DMS153 (cell line): Measurements from ENCODE around the gene NXT1.
"Not testable (repeated sequence)": the region's sequence is repeated elsewhere in the genome, so short reads cannot be mapped to it uniquely, and the experiment has no call there.

Experiments used
- DNase-seq: peaks from one replicate; lab custom pipeline; 2025; lab: John Stamatoyannopoulos, UW

Gene NXT1

GRCh38 chr20:23350196-23350903, at the start of gene NXT1:
Gene NXT1 (plus strand): TSS chr20:23350791. CDS start chr20:23354042, 3,251 bp downstream.
- peak; percentile 97 for DNase-seq

GRCh38 chr20:23301436-23302050, 49.0 kb upstream of the NXT1 start:
- DNase-seq: no peak

DNA sequence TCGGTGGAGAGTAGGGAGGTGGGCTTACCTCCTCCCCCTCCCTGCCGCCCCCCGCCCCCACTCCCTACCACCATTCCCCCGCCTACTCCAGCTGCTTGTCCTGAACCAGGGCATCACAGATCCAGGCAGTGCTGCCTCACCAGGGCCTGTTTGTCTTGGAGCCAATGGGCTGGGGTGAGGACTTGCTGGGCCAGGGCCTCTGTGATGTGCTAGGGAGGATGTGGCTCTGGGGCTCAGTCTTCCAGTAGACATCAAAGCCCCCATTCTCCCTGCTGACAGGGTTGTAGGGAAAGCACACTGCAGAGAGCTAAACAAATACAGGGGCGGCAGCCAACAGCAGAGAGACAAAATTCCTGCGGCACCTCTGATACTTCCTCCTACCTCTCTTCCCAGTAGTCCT, 48.2 kb upstream of the NXT1 start:
- DNase-seq: no peak

DNA sequence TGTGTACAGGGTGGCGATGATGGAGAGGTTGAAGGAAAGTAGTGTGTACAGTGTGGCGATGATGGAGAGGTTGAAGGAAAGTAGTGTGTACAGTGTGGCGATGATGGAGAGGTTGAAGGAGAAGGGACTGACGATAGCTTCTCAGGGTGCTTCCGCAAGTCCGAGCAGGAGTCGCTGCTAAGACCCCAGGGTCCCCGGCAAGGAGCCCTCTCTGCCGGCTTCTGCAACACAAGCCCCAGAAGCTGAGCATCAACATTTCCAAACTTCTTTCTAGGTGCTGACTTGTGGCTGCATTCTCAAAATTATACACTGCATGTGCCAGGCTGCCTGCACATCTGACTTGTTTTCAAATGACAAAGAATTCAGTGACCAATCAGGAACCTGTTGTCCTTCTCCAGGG, 47.8 kb upstream of the NXT1 start:
- DNase-seq: no peak

- no peak for DNase-seq
Observed at GRCh38 chr20:23303325-23304102, 47.1 kb upstream of the NXT1 start.

- no peak for DNase-seq
Observed at GRCh38 chr20:23304616-23305015, 46.0 kb upstream of the NXT1 start.

DNA sequence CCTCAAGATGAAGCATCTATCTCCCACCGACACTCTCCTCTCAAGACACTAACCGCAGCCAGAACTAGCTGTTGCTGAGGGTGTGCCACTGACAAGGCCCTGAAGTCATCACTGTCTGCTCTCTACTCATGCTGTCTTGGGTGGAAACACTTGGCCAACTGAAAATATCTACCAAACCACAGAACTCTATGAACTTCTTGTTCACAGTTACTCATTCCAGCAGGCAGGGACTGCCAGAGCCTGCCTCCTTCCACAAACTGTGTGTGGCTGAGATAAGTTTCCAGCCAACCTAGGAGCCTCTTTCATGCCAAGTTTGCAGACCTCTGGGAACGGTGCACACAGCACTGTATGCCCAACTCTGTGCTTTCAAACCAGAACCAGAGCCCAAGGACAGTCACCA, 45.5 kb upstream of the NXT1 start:
- no peak for DNase-seq

DNA sequence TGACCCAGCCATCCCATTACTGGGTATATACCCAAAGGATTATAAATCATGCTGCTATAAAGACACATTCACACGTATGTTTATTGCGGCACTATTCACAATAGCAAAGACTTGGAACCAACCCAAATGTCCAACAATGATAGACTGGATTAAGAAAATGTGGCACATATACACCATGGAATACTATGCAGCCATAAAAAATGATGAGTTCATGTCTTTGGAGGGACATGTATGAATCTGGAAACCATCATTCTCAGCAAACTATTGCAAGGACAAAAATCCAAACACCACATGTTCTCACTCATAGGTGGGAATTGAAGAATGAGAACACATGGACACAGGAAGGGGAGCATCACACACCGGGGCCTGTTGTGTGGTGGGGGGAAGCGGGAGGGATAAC, 43.2 kb upstream of the NXT1 start:
- DNase-seq: not testable (repeated sequence)

DNA sequence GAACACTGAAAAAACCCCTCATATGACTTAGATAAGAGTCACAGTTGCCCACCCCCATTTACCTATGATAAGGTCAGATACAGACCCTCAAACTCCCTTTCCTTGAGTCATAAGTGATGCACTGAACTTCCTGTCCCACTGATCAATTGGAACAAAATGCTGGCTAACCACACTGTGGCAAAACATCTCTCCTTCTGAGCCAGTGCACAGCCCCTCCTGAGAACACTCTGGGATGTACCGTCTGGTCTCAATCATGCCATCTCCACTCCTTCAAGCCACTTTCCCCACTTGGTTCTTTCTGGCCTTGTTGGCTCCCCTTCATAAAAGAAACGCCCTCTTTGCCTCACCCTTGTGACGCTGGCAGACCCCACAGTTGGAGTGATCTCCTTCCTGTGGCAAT, 42.6 kb upstream of the NXT1 start:
- no peak for DNase-seq

DNA sequence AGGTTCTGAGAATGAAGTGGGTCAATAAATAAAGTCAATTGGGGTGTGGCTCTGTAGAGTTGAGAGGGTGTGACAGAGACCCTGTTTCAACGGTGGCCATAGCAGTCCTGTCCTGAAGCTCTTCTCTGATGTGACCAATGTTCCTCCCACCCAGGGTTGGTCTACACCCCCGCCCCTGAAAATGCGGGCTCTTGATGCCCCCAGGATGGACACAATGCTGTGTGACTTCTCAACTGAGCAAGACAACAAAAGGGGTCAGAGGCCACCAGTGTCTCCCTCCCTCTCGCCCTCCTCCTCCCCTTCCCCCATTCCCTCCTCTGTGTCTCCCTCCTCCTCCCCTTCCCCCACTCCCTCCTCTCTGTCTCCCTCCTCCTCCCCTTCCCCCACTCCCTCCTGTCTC, 41.7 kb upstream of the NXT1 start:
- DNase-seq: no peak

DNA sequence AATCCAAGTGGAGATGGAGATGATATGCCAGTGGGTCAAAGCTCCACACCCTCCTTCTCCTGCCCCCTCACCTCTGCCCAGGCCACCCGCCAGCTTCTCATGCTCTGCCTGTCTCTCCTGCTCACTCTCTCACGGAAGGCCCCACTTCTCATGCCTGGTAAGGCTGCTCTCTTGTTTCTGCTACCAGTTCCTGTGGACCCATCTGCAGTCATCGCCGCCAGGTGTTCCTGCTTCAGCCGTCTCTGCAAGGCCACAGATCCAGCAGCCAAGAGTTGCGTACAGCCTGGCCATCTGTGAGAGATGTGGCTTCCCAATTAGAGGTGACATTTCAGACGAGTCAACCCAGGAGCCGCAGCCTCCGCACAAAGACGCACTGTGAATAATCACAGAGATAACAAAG, 40.8 kb upstream of the NXT1 start:
- DNase-seq: no peak

GRCh38 chr20:23311947-23312506, 38.6 kb upstream of the NXT1 start:
- DNase-seq: no peak

DNA sequence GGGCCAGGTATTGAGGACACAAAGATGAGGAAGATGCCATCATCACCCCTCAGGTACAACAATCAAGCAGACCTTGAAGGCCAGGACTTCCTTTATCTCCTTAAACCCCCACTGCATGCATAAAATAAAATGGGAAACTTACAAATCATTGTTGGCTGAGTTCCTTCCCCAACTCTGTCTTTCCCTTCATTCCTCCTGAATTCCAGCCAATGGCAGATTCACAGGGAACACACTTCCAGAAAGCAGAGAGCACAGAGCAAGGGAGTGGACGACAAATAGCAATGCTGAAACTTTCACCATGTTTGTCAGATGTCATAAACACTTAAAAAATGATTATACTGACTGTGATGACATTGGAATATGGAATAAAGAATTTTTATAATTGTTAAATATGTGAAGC, 37.3 kb upstream of the NXT1 start:
- no peak for DNase-seq

DNA sequence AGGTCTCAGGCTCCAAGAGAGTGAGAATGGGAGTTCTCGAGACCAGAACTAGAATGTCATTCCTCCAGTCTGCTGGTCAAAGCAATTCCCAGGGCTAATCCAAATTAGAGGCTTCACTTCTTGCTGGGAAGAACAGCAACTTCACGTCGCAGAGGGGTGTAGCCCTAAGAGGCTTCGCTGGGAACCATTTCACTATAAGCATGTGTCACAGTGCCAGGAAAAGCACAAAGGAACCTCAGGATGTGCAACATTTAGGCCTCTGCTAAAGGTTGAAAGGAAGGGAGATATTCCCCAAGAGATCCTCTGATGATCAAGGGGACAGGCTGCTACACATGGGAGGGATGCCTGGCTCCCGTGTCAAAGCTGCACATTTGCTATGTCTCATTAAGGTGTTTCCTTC, 35.9 kb upstream of the NXT1 start:
- DNase-seq: no peak

DNA sequence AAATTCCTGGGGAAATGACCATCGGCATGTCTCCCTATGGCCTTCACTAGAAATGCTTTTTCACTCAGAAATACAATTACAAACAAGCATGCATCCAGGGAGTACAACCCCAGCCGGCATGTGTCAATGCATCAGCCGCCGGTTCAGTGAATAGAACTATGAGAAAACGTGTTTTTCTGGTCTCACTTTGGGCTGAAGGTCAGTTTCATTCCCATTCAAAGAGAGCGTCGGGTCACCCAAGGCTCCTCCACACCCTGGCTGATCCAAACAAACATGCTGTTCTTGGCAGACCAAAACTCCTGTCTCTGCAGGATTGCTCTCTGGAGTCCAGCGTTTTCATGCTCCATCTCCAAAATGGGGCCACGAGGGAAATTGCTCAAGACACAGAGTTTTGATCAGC, 35.5 kb upstream of the NXT1 start:
- DNase-seq: no peak

- DNase-seq: no peak
Observed at GRCh38 chr20:23316626-23317025, 34.0 kb upstream of the NXT1 start.

DNA sequence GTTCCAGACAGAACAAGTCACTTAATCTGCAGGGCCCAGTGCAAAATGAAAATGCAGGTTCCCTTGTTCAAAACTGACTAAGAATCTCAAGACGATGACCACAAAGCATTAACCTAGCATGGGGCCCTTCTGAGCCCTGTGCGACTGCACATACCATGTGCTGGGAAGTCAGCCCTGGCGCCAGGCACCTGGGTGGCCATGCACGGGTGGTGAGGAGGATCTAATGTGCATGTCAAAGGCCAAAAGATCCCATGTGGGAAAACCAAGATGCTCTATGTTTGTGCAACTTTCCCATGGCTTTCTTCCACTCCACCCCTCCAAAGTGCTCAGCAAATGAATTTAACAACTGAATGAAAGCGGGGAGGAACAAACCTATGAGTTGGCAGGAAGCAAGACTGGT, 33.5 kb upstream of the NXT1 start:
- DNase-seq: no peak

- DNase-seq: no peak
Observed at GRCh38 chr20:23318347-23318746, 32.2 kb upstream of the NXT1 start.

DNA sequence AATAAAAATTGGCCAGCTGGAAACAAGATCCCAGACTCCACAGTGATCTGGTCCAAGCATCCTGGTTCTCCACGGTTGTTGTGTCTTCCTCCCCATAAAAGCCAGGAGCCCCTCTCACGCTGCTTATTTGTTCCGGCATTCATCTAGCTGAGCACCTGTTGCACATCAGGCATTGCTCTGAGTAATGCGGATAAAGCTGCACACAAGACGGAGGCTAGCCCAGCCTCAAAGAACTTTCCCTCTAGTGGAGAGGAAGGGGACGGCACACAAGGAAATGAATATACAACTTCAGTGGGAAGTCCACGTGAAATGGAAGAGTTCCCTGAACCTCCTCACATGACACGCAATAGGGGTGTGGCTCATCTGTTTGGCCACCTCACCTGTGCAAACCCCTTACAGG, 30.3 kb upstream of the NXT1 start:
- DNase-seq: no peak

- no peak for DNase-seq
Observed at GRCh38 chr20:23325107-23325506, 25.5 kb upstream of the NXT1 start.

DNA sequence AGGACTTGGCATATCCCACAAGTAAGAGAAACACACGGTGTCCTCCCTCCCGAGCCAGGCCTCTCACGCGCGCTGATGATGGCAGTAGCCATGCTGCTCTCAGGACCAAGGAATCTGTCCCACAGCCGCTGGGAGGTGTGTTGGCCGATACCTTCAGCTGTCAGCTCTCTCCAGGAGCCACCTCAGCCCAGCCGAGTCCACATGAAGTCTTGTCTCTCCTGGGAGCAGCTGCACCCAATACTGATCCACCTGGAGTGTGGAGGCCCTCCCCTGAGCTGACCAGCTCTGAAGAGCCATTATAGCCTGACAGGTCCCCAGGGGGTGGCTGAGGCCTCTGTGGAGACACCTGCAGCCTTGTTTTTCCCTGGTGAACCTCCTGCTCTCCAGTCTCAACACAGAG, 23.8 kb upstream of the NXT1 start:
- no peak for DNase-seq

DNA sequence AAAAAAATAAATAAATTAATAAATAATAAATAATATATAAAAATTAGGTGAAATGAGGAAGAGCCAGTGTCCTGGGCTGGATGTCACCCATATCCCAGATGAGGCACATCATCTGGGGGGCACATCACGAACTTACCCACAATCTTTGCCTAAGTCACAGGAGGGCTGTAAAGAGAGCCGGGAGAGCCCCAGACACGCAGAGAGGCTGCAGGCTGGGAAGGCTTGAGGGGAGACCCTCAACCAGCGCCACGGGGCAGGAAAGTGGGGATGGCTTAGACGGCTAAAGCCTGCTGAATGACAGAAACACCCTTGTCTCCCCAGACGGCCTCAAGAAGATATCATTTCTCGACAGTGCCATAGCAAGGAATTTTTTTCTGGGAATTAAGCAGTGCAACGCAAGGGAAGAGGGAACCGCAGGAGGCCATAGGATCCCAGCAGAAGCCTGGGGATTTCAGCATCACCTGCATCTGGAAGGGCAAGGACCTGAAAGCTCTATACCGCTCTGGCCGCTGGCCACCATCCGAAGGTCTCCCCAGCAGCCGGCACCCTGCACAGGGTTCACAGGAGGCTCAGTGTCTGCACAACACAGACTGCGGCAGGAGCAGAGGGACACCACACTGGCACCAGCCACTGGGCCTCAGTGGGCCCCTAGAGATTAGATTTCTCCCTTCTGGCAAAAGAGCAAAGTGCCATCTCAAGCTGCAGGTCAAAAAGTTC, 22.8 kb upstream of the NXT1 start:
- no peak for DNase-seq
